Vagina (tissue), 2 donors: Measurements from ENCODE around the gene PPP3CA.

Experiments used
- POLR2A ChIP-seq, 2 donors: fragments of 450-650 bp; IDR thresholded peaks; one replicate each; pipeline ENCODE4 v1.6.1; 2017; ENCODE audit warnings: antibody characterized with exemption in 2 of 2, mild to moderate bottlenecking in 2 of 2, moderate library complexity in 2 of 2
- TF ChIP-seq, protein P1 (sequence below), 3 experiments: fragments of 450-650 bp in 2 of 3; fragments of 200-600 bp in 1 of 3; sonication (generic) in 1 of 3; IDR thresholded peaks; one replicate each; pipeline ENCODE4 v1.5.1; 2017 to 2019; ENCODE audit warnings: antibody characterized with exemption in 3 of 3, mild to moderate bottlenecking in 2 of 3, moderate library complexity in 2 of 3

DNA sequence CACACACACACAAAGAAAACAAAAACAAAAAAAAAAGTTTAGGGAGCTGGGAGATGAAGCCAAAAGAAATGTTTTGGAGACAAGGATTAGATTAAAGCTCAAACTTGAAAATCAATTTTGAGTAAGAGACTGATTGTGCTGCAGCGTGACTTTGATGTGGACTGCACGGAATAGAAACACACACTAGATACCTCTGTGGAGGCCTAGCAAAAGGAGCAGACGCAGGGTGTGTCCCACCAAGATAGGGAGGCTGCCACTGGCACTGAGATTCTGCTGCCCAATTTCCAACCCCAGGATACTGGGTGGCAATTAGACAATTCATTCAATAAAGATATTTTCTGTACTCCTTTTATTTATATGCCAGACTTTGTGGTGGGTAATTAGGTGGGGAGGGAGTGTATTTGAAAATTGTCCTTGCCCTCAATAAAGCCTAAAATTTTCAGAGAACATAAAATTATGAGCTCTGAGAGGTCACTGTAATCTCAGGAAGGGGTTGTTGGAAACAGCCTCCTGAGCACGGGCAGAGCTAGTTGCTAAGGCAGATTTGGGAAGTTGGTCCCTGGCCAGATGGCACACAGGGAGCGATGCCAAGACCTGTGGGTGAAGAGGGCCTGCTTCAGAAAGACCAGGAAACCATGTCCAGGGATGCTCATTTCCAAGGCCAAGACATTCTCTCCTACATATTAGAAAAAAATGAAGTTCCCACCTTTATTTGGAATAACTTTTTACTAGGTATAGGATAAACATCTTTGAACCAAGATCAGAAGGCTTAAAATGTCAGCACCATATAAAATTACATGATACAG, 1.9 kb upstream of the PPP3CA start:
- TF ChIP-seq, protein P1, sequence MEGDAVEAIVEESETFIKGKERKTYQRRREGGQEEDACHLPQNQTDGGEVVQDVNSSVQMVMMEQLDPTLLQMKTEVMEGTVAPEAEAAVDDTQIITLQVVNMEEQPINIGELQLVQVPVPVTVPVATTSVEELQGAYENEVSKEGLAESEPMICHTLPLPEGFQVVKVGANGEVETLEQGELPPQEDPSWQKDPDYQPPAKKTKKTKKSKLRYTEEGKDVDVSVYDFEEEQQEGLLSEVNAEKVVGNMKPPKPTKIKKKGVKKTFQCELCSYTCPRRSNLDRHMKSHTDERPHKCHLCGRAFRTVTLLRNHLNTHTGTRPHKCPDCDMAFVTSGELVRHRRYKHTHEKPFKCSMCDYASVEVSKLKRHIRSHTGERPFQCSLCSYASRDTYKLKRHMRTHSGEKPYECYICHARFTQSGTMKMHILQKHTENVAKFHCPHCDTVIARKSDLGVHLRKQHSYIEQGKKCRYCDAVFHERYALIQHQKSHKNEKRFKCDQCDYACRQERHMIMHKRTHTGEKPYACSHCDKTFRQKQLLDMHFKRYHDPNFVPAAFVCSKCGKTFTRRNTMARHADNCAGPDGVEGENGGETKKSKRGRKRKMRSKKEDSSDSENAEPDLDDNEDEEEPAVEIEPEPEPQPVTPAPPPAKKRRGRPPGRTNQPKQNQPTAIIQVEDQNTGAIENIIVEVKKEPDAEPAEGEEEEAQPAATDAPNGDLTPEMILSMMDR (IDR thresholded peaks at IDR 0.05): no peak
- TF ChIP-seq POLR2A (IDR thresholded peaks at IDR 0.05): no peak
